ENCODE results near the gene CORO6.

- no peak for TF ChIP-seq POLR2A (IDR thresholded peaks at IDR 0.05)
- TF ChIP-seq, protein P1, sequence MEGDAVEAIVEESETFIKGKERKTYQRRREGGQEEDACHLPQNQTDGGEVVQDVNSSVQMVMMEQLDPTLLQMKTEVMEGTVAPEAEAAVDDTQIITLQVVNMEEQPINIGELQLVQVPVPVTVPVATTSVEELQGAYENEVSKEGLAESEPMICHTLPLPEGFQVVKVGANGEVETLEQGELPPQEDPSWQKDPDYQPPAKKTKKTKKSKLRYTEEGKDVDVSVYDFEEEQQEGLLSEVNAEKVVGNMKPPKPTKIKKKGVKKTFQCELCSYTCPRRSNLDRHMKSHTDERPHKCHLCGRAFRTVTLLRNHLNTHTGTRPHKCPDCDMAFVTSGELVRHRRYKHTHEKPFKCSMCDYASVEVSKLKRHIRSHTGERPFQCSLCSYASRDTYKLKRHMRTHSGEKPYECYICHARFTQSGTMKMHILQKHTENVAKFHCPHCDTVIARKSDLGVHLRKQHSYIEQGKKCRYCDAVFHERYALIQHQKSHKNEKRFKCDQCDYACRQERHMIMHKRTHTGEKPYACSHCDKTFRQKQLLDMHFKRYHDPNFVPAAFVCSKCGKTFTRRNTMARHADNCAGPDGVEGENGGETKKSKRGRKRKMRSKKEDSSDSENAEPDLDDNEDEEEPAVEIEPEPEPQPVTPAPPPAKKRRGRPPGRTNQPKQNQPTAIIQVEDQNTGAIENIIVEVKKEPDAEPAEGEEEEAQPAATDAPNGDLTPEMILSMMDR (IDR thresholded peaks at IDR 0.05), result no peak
- no peak for TF ChIP-seq EP300 (IDR thresholded peaks at IDR 0.05; ENCODE audit: low read depth)
- no peak for TF ChIP-seq POLR2AphosphoS5 (IDR thresholded peaks at IDR 0.05)
Measured at GRCh38 chr17:29603109-29603674, 19.5 kb downstream of the CORO6 start.

All from transverse colon (tissue), 4 donors.